CD4-positive, alpha-beta memory T cell (primary cell): ENCODE results near the gene HDAC4. TPM values are rescaled to one million over a fixed set of nuclear protein-coding genes. Genes with fewer than 3 reads are reported as not detected.
A peak's percentile ranks its signal among the peaks of the same experiment; 100 is the strongest.

ENCODE experiments used
- CTCF ChIA-PET: fragments of 350-600 bp; sonication (Branson Sonifier 250); formaldehyde crosslinking; loops from one replicate; lab custom pipeline; 2021; ENCODE audit warnings: inconsistent platforms; ENCODE audit not compliant: partially characterized antibody; lab: Charles Lee
- POLR2A ChIA-PET: fragments of 350-600 bp; sonication (Branson Sonifier 250); formaldehyde crosslinking; loops from one replicate; lab custom pipeline; 2021; ENCODE audit not compliant: partially characterized antibody; lab: Charles Lee
- DNase-seq, 5 donors: peaks; one replicate each; pipeline versions ENCODE4 v3.0.0 to v3.0.0-alpha.2; 2020 to 2022; ENCODE audit warnings: mixed read lengths in 1 of 5
- H3K27ac ChIP-seq: one replicate; pipeline ENCODE4 v1.7.0; 2013; ENCODE audit warnings: low read depth, low read length
- H3K27me3 ChIP-seq: 2 replicates; pipeline ENCODE4 v1.7.0; 2013; ENCODE audit warnings: mild to moderate bottlenecking, low read length, moderate library complexity; ENCODE audit not compliant: insufficient read depth
- H3K36me3 ChIP-seq: 2 replicates; pipeline ENCODE4 v1.7.0; 2013; ENCODE audit warnings: mild to moderate bottlenecking, low read length, moderate library complexity; ENCODE audit not compliant: insufficient read depth
- H3K4me1 ChIP-seq: 2 replicates; pipeline ENCODE4 v1.7.0; 2013; ENCODE audit warnings: mild to moderate bottlenecking, low read length, moderate library complexity; ENCODE audit not compliant: insufficient read depth
- H3K4me3 ChIP-seq, 2 donors: one replicate each; pipeline ENCODE4 v1.7.0; 2013; ENCODE audit warnings: low read length in 2 of 2, mild to moderate bottlenecking in 1 of 2
- H3K9me3 ChIP-seq, 2 donors: one replicate each; pipeline ENCODE4 v1.7.0; 2013; ENCODE audit warnings: low read length in 2 of 2, control low read depth in 1 of 2; ENCODE audit not compliant: control insufficient read depth in 1 of 2
- H3K27ac Mint-ChIP-seq, 7 donors: one replicate each; pipeline ENCODE4 v1.8.0; 2020 to 2021; ENCODE audit warnings: mixed read lengths in 7 of 7, mild to moderate bottlenecking in 6 of 7, inconsistent platforms in 3 of 7, moderate library complexity in 3 of 7
- H3K27me3 Mint-ChIP-seq, 2 donors: one replicate each; pipeline ENCODE4 v1.8.0; 2020 to 2021; ENCODE audit warnings: mixed read lengths in 2 of 2
- H3K36me3 Mint-ChIP-seq, 2 donors: one replicate each; pipeline ENCODE4 v1.8.0; 2020 to 2021; ENCODE audit warnings: mixed read lengths in 2 of 2, inconsistent platforms in 1 of 2, mild to moderate bottlenecking in 1 of 2
- H3K4me1 Mint-ChIP-seq, 4 donors: one replicate each; pipeline ENCODE4 v1.8.0; 2020 to 2021; ENCODE audit warnings: mixed read lengths in 4 of 4, mild to moderate bottlenecking in 1 of 4
- H3K4me3 Mint-ChIP-seq, 8 donors: one replicate each; pipeline ENCODE4 v1.8.0; 2020 to 2021; ENCODE audit warnings: mixed read lengths in 8 of 8, mild to moderate bottlenecking in 7 of 8, moderate library complexity in 6 of 8, inconsistent platforms in 3 of 8
- H3K9me3 Mint-ChIP-seq, 8 donors: one replicate each; pipeline ENCODE4 v1.8.0; 2020 to 2021; ENCODE audit warnings: mixed read lengths in 8 of 8, mild to moderate bottlenecking in 5 of 8, inconsistent platforms in 3 of 8, moderate library complexity in 1 of 8
- intact Hi-C: fragments of 100-400 bp; cut with micrococcal nuclease; formaldehyde crosslinking; loops from one replicate; pipeline ENCODE4 v1.15.1; 2023
- polyA plus RNA-seq, 2 donors: library from polyadenylated mRNA; unstranded; fragments of 300-500 nt; fragmentation: Illumina TruSeq; gene quantifications; one replicate each; pipeline ENCODE4 v1.2.3, GENCODE V29; 2021
- total RNA-seq, 2 experiments: library from RNA; stranded (reverse); gene quantifications; one replicate each; pipeline ENCODE4 v1.2.3, GENCODE V29; 2021

HDAC4 gene
- total and polyA plus RNA-seq, 4 experiments from 2014 or later: 1.4 to 59.7 (median 30.4) TPM

DNA sequence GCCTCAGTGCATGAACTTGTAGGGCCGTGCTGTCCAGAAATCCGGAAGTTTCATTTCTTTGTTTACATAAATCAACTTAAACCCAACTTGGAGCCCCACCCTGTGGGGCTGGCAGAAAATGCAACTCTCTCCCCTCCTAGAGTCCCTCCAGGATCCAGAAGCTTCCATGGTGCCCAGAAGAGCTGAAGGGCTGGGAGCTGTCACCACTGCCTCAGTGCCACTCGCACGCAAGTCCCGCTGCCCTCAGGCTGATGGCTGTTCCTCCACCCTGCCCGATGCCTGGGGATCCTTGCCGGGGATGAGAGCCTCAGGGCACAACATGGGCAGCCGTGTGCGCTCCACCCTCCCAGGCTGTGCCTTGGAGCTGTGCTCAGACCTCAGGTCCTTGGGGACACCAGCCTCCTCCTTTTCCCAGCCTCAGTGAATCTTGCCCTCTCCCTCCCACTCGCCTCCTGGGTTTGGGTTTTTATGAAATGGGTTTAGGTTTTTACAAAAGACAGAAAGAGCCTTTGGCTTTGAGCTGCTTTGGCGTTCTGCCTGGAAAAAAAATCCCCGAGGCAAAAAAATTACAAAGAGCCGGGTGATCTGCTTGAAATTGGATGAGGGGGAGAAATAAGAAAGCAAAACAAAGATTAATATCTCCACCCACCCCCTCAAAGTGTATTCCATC, 397.7 kb downstream of the HDAC4 start:
- intact Hi-C loops: no loop called here
- no peaks in the 10 kb centered on the region for H3K4me1 Mint-ChIP-seq
- ChIA-PET CTCF (no interaction called here), POLR2A (no interaction called here)
- no peaks in the 10 kb centered on the region for H3K9me3 ChIP-seq
- no peak overlapping the region for H3K27ac Mint-ChIP-seq
- H3K27ac ChIP-seq: no peak overlapping the region
- peaks cover 0 to 15% (median 7%) of the 10 kb centered on the region in 8 donors for H3K9me3 Mint-ChIP-seq
- H3K4me3 Mint-ChIP-seq: no peak overlapping the region
- H3K36me3 Mint-ChIP-seq: no peaks in the 10 kb centered on the region
- no peaks in the 10 kb centered on the region for H3K36me3 ChIP-seq
- no peaks in the 10 kb centered on the region for H3K4me1 ChIP-seq
- H3K27me3 Mint-ChIP-seq: peaks cover 23 to 31% of the 10 kb centered on the region in 2 donors
- H3K27me3 ChIP-seq: no peaks in the 10 kb centered on the region
- H3K4me3 ChIP-seq: no peak overlapping the region
- no peak for DNase-seq

DNA sequence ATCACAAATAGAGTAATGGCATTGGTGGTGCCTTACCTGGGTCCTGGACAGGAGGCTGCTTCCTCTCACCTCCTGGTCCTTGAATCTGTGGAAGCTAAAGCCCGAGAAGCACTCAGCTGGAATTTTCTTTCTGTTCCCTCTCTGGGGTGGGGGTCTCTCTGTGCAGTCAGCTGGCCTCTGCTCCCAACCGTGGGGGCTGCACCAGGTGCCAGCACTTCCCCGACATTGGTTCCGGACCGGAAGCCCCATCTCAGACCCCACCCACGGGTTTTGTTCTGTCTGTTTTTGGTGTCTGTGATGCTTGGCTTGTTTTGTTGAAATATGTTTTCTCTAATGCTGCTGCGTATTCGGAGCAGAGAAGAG, 398.2 kb downstream of the HDAC4 start:
- Histone ChIP-seq H3K9me3 (no peaks in the 10 kb centered on the region), H3K27me3 (no peaks in the 10 kb centered on the region), H3K4me1 (no peaks in the 10 kb centered on the region), H3K36me3 (no peaks in the 10 kb centered on the region), H3K27ac (no peak overlapping the region), H3K4me3 (no peak overlapping the region)
- Mint-ChIP-seq H3K4me3 (no peak overlapping the region), H3K27me3 (peaks cover 21 to 30% of the 10 kb centered on the region in 2 donors), H3K27ac (no peak overlapping the region), H3K36me3 (no peaks in the 10 kb centered on the region), H3K4me1 (no peaks in the 10 kb centered on the region), H3K9me3 (peaks cover 0 to 15% (median 7%) of the 10 kb centered on the region in 8 donors)
- ChIA-PET POLR2A (no interaction called here), CTCF (no interaction called here)
- DNase-seq: no peak
- intact Hi-C loops: no loop called here

DNA sequence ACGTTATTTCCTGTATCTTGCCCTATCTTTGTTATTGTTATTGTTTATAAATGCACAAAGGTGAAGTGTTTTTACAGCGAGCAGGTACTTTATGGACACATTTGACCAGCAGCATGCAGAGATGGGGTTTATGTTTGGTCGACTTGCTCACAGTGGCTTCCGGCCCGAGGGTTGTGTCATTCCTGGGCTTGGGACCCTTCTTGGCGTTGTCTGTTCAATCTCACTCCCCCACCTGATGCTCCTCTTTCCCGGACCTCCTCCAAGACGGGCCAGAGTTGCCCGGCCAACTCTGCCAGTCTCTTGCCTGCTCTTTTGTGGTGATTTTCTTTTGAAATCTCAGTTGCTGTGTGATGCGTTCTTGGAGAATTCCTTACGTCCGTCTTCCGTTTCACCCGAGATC, 399.0 kb downstream of the HDAC4 start:
- H3K27ac Mint-ChIP-seq: no peak overlapping the region
- H3K9me3 Mint-ChIP-seq: peaks cover 0 to 15% (median 7%) of the 10 kb centered on the region in 8 donors
- POLR2A ChIA-PET: no interaction called here
- no peaks in the 10 kb centered on the region for H3K4me1 ChIP-seq
- no peak overlapping the region for H3K27ac ChIP-seq
- H3K9me3 ChIP-seq: no peaks in the 10 kb centered on the region
- peaks cover 20 to 29% of the 10 kb centered on the region in 2 donors for H3K27me3 Mint-ChIP-seq
- H3K4me1 Mint-ChIP-seq: no peaks in the 10 kb centered on the region
- no peak for DNase-seq
- no peaks in the 10 kb centered on the region for H3K36me3 ChIP-seq
- intact Hi-C loops: no loop called here
- H3K27me3 ChIP-seq: no peaks in the 10 kb centered on the region
- CTCF ChIA-PET: no interaction called here
- no peaks in the 10 kb centered on the region for H3K36me3 Mint-ChIP-seq
- H3K4me3 Mint-ChIP-seq: no peak overlapping the region
- no peak overlapping the region for H3K4me3 ChIP-seq

DNA sequence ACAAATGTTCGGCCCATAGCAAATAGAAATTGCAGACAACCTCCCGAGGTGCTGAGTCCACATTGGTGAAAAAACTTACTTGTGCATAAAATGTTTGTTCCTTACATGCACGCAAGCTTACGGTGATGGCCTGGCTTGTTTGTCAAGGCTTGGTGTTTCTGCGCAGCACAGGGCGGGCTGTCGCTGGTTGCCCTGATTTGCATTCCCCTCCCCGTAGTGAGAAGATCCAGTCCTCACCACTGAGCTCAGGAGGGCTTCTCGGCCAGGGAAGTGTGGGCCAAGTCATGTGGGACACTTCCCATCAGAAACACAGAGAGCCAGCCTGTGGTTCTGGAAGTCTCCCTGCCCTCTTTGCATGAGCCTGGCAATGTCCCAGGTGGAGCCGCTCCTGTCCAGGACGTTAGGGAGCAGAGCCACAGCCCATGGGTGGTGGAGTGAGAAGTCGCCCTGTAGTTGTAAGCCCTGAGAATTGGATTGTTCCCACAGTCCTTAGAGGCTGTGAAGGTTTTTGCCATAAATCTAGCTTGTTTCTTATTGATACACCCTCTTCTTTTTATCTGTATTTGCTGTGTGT, 400.2 kb downstream of the HDAC4 start:
- Mint-ChIP-seq H3K4me3 (no peak overlapping the region), H3K4me1 (no peaks in the 10 kb centered on the region), H3K27me3 (peaks cover 13 to 19% of the 10 kb centered on the region in 2 donors), H3K27ac (no peak overlapping the region), H3K9me3 (peaks cover 0 to 15% (median 6%) of the 10 kb centered on the region in 8 donors), H3K36me3 (no peaks in the 10 kb centered on the region)
- no peak for DNase-seq
- Histone ChIP-seq H3K4me3 (no peak overlapping the region), H3K27me3 (no peaks in the 10 kb centered on the region), H3K36me3 (no peaks in the 10 kb centered on the region), H3K9me3 (no peaks in the 10 kb centered on the region), H3K27ac (no peak overlapping the region), H3K4me1 (no peaks in the 10 kb centered on the region)
- ChIA-PET CTCF (no interaction called here), POLR2A (no interaction called here)
- intact Hi-C loops: no loop called here

DNA sequence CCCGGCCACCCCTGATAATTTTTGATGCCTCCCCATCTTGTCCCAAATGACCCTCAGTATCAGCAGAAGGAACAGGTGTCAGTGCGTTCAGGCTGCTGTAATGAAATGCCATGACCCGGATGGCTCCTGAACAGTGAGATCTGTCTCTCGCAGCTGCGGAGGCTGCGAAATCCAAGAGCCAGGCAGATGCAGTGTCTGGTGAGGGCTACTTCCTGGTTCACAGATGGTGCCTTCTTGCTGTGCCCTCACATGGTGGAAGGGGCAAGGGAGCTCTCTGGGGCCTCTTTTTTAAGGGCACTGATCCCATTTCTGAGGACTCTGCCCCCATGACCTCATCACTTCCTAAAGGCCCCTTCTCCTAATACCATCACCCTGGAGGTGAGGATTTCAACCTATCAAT, 400.7 kb downstream of the HDAC4 start:
- H3K4me1 Mint-ChIP-seq: no peaks in the 10 kb centered on the region
- no peak overlapping the region for H3K27ac Mint-ChIP-seq
- Histone ChIP-seq H3K27ac (no peak overlapping the region), H3K4me1 (no peaks in the 10 kb centered on the region), H3K27me3 (no peaks in the 10 kb centered on the region), H3K9me3 (no peaks in the 10 kb centered on the region), H3K36me3 (no peaks in the 10 kb centered on the region), H3K4me3 (no peak overlapping the region)
- peaks cover 0 to 16% (median 7%) of the 10 kb centered on the region in 8 donors for H3K9me3 Mint-ChIP-seq
- intact Hi-C loops: no loop called here
- DNase-seq: no peak
- peaks cover 13 to 23% of the 10 kb centered on the region in 2 donors for H3K27me3 Mint-ChIP-seq
- no peaks in the 10 kb centered on the region for H3K36me3 Mint-ChIP-seq
- H3K4me3 Mint-ChIP-seq: no peak overlapping the region
- CTCF ChIA-PET: no interaction called here
- POLR2A ChIA-PET: no interaction called here

DNA sequence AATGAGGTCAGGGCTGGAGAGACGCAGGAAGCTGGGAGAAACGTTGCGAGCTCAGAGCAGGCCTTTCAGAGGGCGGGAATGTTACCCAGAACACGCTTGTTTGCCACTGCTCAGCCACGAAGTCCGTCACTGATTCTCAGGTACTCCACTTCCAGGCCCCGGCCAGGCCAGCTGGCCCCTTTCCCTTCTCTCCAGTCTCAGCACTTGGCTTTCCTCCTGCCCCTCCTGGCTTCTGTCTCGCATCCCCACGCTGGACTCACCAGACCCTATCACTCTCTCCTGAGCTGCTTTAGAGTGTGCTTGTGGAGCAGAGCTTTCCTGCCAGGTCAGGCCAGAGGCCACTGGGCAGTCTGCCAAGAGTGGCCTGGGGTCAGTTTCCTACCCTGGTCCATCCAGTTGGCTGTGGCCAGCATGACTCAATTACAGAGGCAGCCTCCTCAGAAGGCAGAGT, 401.5 kb downstream of the HDAC4 start:
- no peak for DNase-seq
- no peak overlapping the region for H3K27ac ChIP-seq
- no peaks in the 10 kb centered on the region for H3K4me1 Mint-ChIP-seq
- H3K27me3 ChIP-seq: no peaks in the 10 kb centered on the region
- H3K4me3 Mint-ChIP-seq: no peak overlapping the region
- peak overlapping the region in 1 of 7 donors; percentile 69 for H3K27ac Mint-ChIP-seq
- H3K9me3 ChIP-seq: no peaks in the 10 kb centered on the region
- no peak overlapping the region for H3K4me3 ChIP-seq
- ChIA-PET CTCF (no interaction called here), POLR2A (no interaction called here)
- H3K4me1 ChIP-seq: no peaks in the 10 kb centered on the region
- peaks cover 13 to 20% of the 10 kb centered on the region in 2 donors for H3K27me3 Mint-ChIP-seq
- no peaks in the 10 kb centered on the region for H3K36me3 Mint-ChIP-seq
- no peaks in the 10 kb centered on the region for H3K36me3 ChIP-seq
- peaks cover 2 to 20% (median 10%) of the 10 kb centered on the region in 8 donors for H3K9me3 Mint-ChIP-seq
- intact Hi-C loops: no loop called here

DNA sequence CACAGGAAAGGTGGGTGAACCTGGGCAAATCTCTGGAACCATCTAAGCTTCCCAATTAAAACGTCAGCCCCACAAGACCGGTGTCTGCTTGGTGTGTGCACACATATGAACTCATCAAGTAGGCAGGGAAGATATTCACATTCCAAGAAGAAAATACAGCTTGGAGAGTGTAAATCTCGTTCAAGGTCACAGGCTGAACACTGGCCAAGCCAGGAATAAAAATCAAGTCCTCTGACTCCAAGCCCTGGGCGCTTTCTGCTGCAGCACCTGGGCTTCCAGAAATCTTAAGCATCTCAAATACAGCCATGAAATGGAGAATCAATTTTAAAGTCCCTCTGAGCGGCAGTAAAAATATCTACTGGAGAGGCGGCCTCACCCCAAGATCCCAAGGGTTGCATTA, 402.0 kb downstream of the HDAC4 start:
- Mint-ChIP-seq H3K36me3 (no peaks in the 10 kb centered on the region), H3K27ac (no peak overlapping the region), H3K27me3 (peaks cover 11 to 16% of the 10 kb centered on the region in 2 donors), H3K4me1 (no peaks in the 10 kb centered on the region), H3K9me3 (peaks cover 2 to 25% (median 13%) of the 10 kb centered on the region in 8 donors), H3K4me3 (no peak overlapping the region)
- H3K9me3 ChIP-seq: no peaks in the 10 kb centered on the region
- no peaks in the 10 kb centered on the region for H3K4me1 ChIP-seq
- intact Hi-C loops: no loop called here
- H3K36me3 ChIP-seq: no peaks in the 10 kb centered on the region
- CTCF ChIA-PET: no interaction called here
- H3K27me3 ChIP-seq: no peaks in the 10 kb centered on the region
- H3K27ac ChIP-seq: no peak overlapping the region
- H3K4me3 ChIP-seq: no peak overlapping the region
- DNase-seq: no peak
- POLR2A ChIA-PET: no interaction called here
